Lung (tissue), 12 donors: Measurements from ENCODE around the gene HOXD11. TPM values are rescaled to one million over a fixed set of nuclear protein-coding genes. Genes with fewer than 3 reads are reported as not detected.

Experiments used
- ATAC-seq: fragments of 200-7000 bp; cut with Tn5 transposase; one replicate; pipeline ENCODE4 v1.9.1; 2020; ENCODE audit warnings: moderate number of reproducible peaks; ENCODE audit not compliant: insufficient read depth, low FRiP score
- DNase-seq, 3 donors: peaks; one replicate each; pipeline ENCODE4 v3.0.0-alpha.2; 2013 to 2017
- H3K27ac ChIP-seq, 2 donors: one replicate each; pipeline ENCODE4 v1.5.1; 2013; ENCODE audit warnings: mild to moderate bottlenecking in 2 of 2, moderate library complexity in 2 of 2, control low read depth in 1 of 2, inconsistent platforms in 1 of 2, low read depth in 1 of 2, low read length in 1 of 2
- H3K27me3 ChIP-seq, 3 donors: one replicate each; pipeline ENCODE4 v1.5.1; 2013; ENCODE audit warnings: low read length in 2 of 3; ENCODE audit not compliant: control insufficient read depth in 3 of 3, insufficient read depth in 3 of 3
- H3K36me3 ChIP-seq, 4 donors: one replicate each; pipeline ENCODE4 v1.5.1; 2013; ENCODE audit warnings: low read length in 4 of 4, mild to moderate bottlenecking in 1 of 4, moderate library complexity in 1 of 4; ENCODE audit not compliant: control insufficient read depth in 4 of 4, insufficient read depth in 4 of 4
- H3K4me1 ChIP-seq, 5 donors: one replicate each; pipeline ENCODE4 v1.5.1; 2013; ENCODE audit warnings: low read length in 5 of 5, mild to moderate bottlenecking in 2 of 5, moderate library complexity in 1 of 5; ENCODE audit not compliant: control insufficient read depth in 5 of 5, insufficient read depth in 5 of 5
- H3K4me3 ChIP-seq: one replicate; pipeline ENCODE4 v1.5.1; 2013; ENCODE audit warnings: mild to moderate bottlenecking, control low read depth, moderate library complexity
- H3K9ac ChIP-seq, 2 donors: one replicate each; pipeline ENCODE4 v1.5.1; 2013; ENCODE audit warnings: low read length in 2 of 2, control low read depth in 1 of 2; ENCODE audit not compliant: insufficient read depth in 1 of 2
- H3K9me3 ChIP-seq, 4 donors: one replicate each; pipeline ENCODE4 v1.5.1; 2013; ENCODE audit warnings: low read length in 3 of 4, mild to moderate bottlenecking in 1 of 4, moderate library complexity in 1 of 4; ENCODE audit not compliant: control insufficient read depth in 4 of 4, insufficient read depth in 3 of 4
- WGBS, 2 donors: extraction: QIAGEN DNeasy Blood & Tissue Kit; methylation state at CpG; one replicate each; pipeline ENCODE4 v1.1.7; 2013; 5-methylcytosine and 5-hydroxymethylcytosine counted together
- polyA plus RNA-seq, 2 donors: library from polyadenylated mRNA; stranded (reverse); fragments of 200-250 nt; gene quantifications; one replicate each; pipeline ENCODE4 v1.2.1, GENCODE V29; 2013
- total RNA-seq, 2 donors: library from RNA; depleted of rRNA in 1 of 2; stranded (reverse); fragments of >200 nt in 1 of 2; gene quantifications; one replicate each; pipeline ENCODE4 v1.2.1, GENCODE V29; 2014 to 2021
- TF ChIP-seq, protein P1 (sequence below): IDR thresholded peaks from 2 replicates; pipeline ENCODE4 v1.5.1; 2012; ENCODE audit warnings: mild to moderate bottlenecking; ENCODE audit errors: control extremely low read depth, extremely low read depth
- donor health status: control.
- donor health status: control.
- donor health status: Bipolar disorder and iron deficiency.
- donor health status: healthy.
- donor health status: DM: yes; HTN: yes; CAD: no.

The HOXD11 gene
- total and polyA plus RNA-seq, 4 donors: not detected

DNA sequence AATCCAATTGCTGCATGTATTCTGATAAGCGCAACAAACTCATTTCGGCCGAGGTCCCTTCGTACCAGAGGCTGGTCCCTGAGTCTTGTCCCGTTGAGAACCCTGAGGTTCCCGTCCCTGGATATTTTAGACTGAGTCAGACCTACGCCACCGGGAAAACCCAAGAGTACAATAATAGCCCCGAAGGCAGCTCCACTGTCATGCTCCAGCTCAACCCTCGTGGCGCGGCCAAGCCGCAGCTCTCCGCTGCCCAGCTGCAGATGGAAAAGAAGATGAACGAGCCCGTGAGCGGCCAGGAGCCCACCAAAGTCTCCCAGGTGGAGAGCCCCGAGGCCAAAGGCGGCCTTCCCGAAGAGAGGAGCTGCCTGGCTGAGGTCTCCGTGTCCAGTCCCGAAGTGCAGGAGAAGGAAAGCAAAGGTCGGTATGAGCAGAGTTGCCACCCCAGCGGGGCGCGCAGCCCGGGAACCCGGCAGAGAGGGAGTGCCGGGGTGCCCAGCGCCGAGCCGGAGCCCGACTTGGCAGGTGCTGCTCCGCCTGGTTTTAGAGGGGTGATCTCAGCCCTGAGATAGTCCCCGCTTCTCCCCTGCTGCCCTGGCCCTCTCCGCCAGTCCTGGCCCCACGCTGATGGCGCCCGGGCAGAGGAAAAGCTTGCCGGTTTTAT, 10.2 kb downstream of the HOXD11 start:
- Histone ChIP-seq H3K9ac (no peak overlapping the region), H3K27ac (no peak overlapping the region), H3K9me3 (peaks cover 0 to 19% (median 0%) of the 10 kb centered on the region in 4 donors), H3K4me1 (peaks cover 0 to 5% (median 0%) of the 10 kb centered on the region in 5 donors), H3K27me3 (peaks cover 36 to 96% (median 93%) of the 10 kb centered on the region in 3 donors), H3K4me3 (no peak overlapping the region), H3K36me3 (no peaks in the 10 kb centered on the region)
- TF ChIP-seq, protein P1, sequence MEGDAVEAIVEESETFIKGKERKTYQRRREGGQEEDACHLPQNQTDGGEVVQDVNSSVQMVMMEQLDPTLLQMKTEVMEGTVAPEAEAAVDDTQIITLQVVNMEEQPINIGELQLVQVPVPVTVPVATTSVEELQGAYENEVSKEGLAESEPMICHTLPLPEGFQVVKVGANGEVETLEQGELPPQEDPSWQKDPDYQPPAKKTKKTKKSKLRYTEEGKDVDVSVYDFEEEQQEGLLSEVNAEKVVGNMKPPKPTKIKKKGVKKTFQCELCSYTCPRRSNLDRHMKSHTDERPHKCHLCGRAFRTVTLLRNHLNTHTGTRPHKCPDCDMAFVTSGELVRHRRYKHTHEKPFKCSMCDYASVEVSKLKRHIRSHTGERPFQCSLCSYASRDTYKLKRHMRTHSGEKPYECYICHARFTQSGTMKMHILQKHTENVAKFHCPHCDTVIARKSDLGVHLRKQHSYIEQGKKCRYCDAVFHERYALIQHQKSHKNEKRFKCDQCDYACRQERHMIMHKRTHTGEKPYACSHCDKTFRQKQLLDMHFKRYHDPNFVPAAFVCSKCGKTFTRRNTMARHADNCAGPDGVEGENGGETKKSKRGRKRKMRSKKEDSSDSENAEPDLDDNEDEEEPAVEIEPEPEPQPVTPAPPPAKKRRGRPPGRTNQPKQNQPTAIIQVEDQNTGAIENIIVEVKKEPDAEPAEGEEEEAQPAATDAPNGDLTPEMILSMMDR: no peak
- 20 to 21% methylated on average over 37 to 40 of the region's 40 CpGs for WGBS, 2 donors
- ATAC-seq: no peak
- no peak for DNase-seq

DNA sequence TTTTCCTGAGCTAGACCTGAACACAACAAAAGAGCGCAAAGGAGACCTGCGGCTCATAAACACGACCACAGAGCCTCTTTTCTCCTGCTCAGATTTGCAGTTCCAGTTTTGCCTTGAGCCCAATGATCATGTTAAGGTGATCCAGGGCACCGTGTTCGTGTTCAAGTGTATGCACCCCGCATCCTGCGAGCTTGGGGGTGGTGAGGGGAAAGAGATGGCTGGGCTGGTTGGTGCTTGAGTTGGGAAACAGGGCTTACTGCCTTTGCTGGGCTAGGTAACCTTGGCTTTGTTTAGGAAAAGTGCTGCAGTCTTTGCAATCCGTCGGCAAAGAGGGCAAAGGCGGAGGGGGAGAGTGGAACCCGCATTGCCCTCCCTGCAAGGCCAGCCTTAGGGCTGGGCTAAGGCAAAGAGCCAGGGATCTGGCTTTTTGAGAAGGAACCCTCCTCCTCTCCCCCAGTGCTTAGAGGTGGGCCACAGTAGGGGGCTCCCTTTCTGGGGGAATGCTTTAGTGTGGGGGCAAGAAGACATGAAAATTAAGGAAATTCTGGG, 10.8 kb downstream of the HOXD11 start:
- H3K4me3 ChIP-seq: no peak overlapping the region
- ATAC-seq (no peak), DNase-seq (no peak)
- peaks cover 0 to 5% (median 0%) of the 10 kb centered on the region in 5 donors for H3K4me1 ChIP-seq
- H3K9ac ChIP-seq: no peak overlapping the region
- H3K27me3 ChIP-seq: peaks cover 30 to 92% (median 91%) of the 10 kb centered on the region in 3 donors
- H3K27ac ChIP-seq: no peak overlapping the region
- H3K9me3 ChIP-seq: peaks cover 0 to 12% (median 0%) of the 10 kb centered on the region in 4 donors
- WGBS, 2 donors: 12 to 14% methylated on average over 11 of the region's 11 CpGs
- no peaks in the 10 kb centered on the region for H3K36me3 ChIP-seq
- TF ChIP-seq, protein P1: no peak

DNA sequence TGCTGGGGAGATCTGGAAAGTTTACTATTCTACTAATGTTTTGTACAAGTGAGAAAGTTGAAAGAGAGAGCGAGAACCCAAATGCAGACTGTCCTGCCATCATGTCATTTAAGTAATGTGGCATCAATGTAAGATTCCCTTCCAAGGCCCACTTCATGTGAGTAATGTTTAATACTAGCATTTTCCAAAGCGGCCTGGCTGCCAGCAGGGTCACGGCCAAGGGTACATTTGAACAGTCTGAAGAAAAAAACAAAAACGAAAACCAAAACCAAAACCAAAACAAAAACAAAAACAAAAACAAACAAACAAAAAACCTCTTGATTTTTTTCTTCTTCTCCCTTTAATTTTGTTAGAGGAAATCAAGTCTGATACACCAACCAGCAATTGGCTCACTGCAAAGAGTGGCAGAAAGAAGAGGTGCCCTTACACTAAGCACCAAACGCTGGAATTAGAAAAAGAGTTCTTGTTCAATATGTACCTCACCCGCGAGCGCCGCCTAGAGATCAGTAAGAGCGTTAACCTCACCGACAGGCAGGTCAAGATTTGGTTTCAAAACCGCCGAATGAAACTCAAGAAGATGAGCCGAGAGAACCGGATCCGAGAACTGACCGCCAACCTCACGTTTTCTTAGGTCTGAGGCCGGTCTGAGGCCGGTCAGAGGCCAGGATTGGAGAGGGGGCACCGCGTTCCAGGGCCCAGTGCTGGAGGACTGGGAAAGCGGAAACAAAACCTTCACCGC, 11.7 kb downstream of the HOXD11 start:
- peaks cover 0 to 13% (median 0%) of the 10 kb centered on the region in 4 donors for H3K9me3 ChIP-seq
- no peaks in the 10 kb centered on the region for H3K36me3 ChIP-seq
- H3K4me3 ChIP-seq: no peak overlapping the region
- peak in 1 of 3 donors; percentile 41 for DNase-seq
- no peak overlapping the region for H3K9ac ChIP-seq
- H3K27ac ChIP-seq: no peak overlapping the region
- TF ChIP-seq, protein P1: no peak
- peaks cover 0 to 11% (median 3%) of the 10 kb centered on the region in 5 donors for H3K4me1 ChIP-seq
- 11% methylated on average over 24 of the region's 24 CpGs for WGBS, 2 donors
- no peak for ATAC-seq
- H3K27me3 ChIP-seq: peaks cover 28 to 89% (median 89%) of the 10 kb centered on the region in 3 donors
